Parathyroid adenoma (tissue), 2 donors: Measurements from ENCODE around the gene STK11.

Experiments used
- H2AFZ ChIP-seq: fragments of 300-600 bp; sonication (generic); one replicate; pipeline ENCODE4 v1.7.0; 2017; ENCODE audit warnings: antibody characterized with exemption, mild to moderate bottlenecking
- H3K27ac ChIP-seq: fragments of 300-600 bp; sonication (generic); one replicate; pipeline ENCODE4 v1.7.0; 2017
- H3K27me3 ChIP-seq: fragments of 300-600 bp; sonication (generic); one replicate; pipeline ENCODE4 v1.7.0; 2017; ENCODE audit warnings: low read length; ENCODE audit not compliant: control insufficient read depth, insufficient read depth
- H3K36me3 ChIP-seq: fragments of 300-600 bp; sonication (generic); one replicate; pipeline ENCODE4 v1.7.0; 2017; ENCODE audit warnings: low read length; ENCODE audit not compliant: control insufficient read depth, insufficient read depth
- H3K4me1 ChIP-seq: fragments of 300-600 bp; sonication (generic); one replicate; pipeline ENCODE4 v1.7.0; 2017; ENCODE audit warnings: control low read depth
- H3K4me2 ChIP-seq: fragments of 300-600 bp; sonication (generic); one replicate; pipeline ENCODE4 v1.7.0; 2017; ENCODE audit warnings: low read length
- H3K4me3 ChIP-seq: fragments of 300-600 bp; sonication (generic); one replicate; pipeline ENCODE4 v1.7.0; 2017; ENCODE audit warnings: low read depth, low read length
- H3K79me2 ChIP-seq: fragments of 300-600 bp; sonication (generic); one replicate; pipeline ENCODE4 v1.7.0; 2017; ENCODE audit warnings: control low read depth
- H3K9ac ChIP-seq: fragments of 300-600 bp; sonication (generic); one replicate; pipeline ENCODE4 v1.7.0; 2017; ENCODE audit warnings: mild to moderate bottlenecking
- H3K9me3 ChIP-seq: fragments of 300-600 bp; sonication (generic); one replicate; pipeline ENCODE4 v1.7.0; 2017; ENCODE audit warnings: low read length; ENCODE audit not compliant: control insufficient read depth
- CTCF ChIP-seq: fragments of 300-600 bp; sonication (generic); IDR thresholded peaks from one replicate; pipeline ENCODE4 v1.7.0; 2017; ENCODE audit warnings: antibody characterized with exemption, mild to moderate bottlenecking
- donor health status: primary hyperparathyroidism.

The STK11 gene

GRCh38 chr19:1224047-1224825 is 18.7 kb downstream of the STK11 start:
- Histone ChIP-seq H2AFZ (no peak overlapping the region), H3K4me1 (no peaks in the 10 kb centered on the region), H3K27ac (no peak overlapping the region), H3K79me2 (peaks cover 43% of the 10 kb centered on the region), H3K9ac (no peak overlapping the region), H3K36me3 (no peaks in the 10 kb centered on the region), H3K4me2 (no peak overlapping the region), H3K4me3 (no peak overlapping the region), H3K9me3 (no peaks in the 10 kb centered on the region), H3K27me3 (no peaks in the 10 kb centered on the region)
- no peak for TF ChIP-seq CTCF

- Histone ChIP-seq H2AFZ (no peak overlapping the region), H3K4me2 (no peak overlapping the region), H3K4me3 (no peak overlapping the region), H3K9ac (no peak overlapping the region), H3K79me2 (peaks cover 41% of the 10 kb centered on the region), H3K4me1 (no peaks in the 10 kb centered on the region), H3K36me3 (no peaks in the 10 kb centered on the region), H3K9me3 (no peaks in the 10 kb centered on the region), H3K27ac (no peak overlapping the region), H3K27me3 (no peaks in the 10 kb centered on the region)
- no peak for TF ChIP-seq CTCF
These were observed 19.3 kb downstream of the STK11 start for GRCh38 chr19:1224847-1225246.

GRCh38 chr19:1225440-1226226 is 20.1 kb downstream of the STK11 start:
- H2AFZ ChIP-seq = no peak overlapping the region
- no peaks in the 10 kb centered on the region for H3K27me3 ChIP-seq
- H3K4me1 ChIP-seq = no peaks in the 10 kb centered on the region
- H3K27ac ChIP-seq = no peak overlapping the region
- no peak overlapping the region for H3K9ac ChIP-seq
- no peaks in the 10 kb centered on the region for H3K9me3 ChIP-seq
- H3K4me2 ChIP-seq = no peak overlapping the region
- TF ChIP-seq CTCF = no peak
- no peaks in the 10 kb centered on the region for H3K36me3 ChIP-seq
- H3K4me3 ChIP-seq = no peak overlapping the region
- H3K79me2 ChIP-seq = peaks cover 33% of the 10 kb centered on the region

GRCh38 chr19:1226227-1226518 is 20.6 kb downstream of the STK11 start:
- Histone ChIP-seq H3K9me3 (no peaks in the 10 kb centered on the region), H3K27me3 (no peaks in the 10 kb centered on the region), H3K9ac (no peak overlapping the region), H3K36me3 (no peaks in the 10 kb centered on the region), H3K4me1 (no peaks in the 10 kb centered on the region), H3K4me3 (no peak overlapping the region), H3K79me2 (peaks cover 28% of the 10 kb centered on the region), H2AFZ (no peak overlapping the region), H3K27ac (no peak overlapping the region), H3K4me2 (no peak overlapping the region)
- TF ChIP-seq CTCF = no peak
